Left kidney (tissue), 2 donors: ENCODE data around the gene TENT4B. TPM values are rescaled to one million over a fixed set of nuclear protein-coding genes. Genes with fewer than 3 reads are reported as not detected.
A peak's percentile ranks its signal among the peaks of the same experiment; 100 is the strongest.

ENCODE experiments used
- DNase-seq: peaks from one replicate; pipeline ENCODE4 v3.0.0-alpha.2; 2013
- polyA plus RNA-seq: library from polyadenylated mRNA; unstranded; fragments of 120-200 nt; gene quantifications from one replicate; pipeline ENCODE4 v1.2.1, GENCODE V29; 2013; ENCODE audit not compliant: insufficient read length

The TENT4B gene
- polyA plus RNA-seq, 1 donor = 16.8 TPM

GRCh38 chr16:50256604-50257003, 103.5 kb downstream of the TENT4B start:
- no peak for DNase-seq

- no peak for DNase-seq
Measured at GRCh38 chr16:50257876-50258275, 104.8 kb downstream of the TENT4B start.

GRCh38 chr16:50259334-50260205, 106.5 kb downstream of the TENT4B start:
- DNase-seq = no peak

- DNase-seq = no peak
Measured at GRCh38 chr16:50260206-50261159, 107.4 kb downstream of the TENT4B start.

- DNase-seq = no peak
Measured at GRCh38 chr16:50261160-50261706, 108.1 kb downstream of the TENT4B start.

- DNase-seq = no peak
Measured at GRCh38 chr16:50261707-50262235, 108.7 kb downstream of the TENT4B start.

GRCh38 chr16:50263060-50263909, 110.2 kb downstream of the TENT4B start:
- no peak for DNase-seq

- no peak for DNase-seq
Measured at GRCh38 chr16:50263940-50264929, 111.1 kb downstream of the TENT4B start.

GRCh38 chr16:50265260-50265659, 112.2 kb downstream of the TENT4B start:
- DNase-seq = no peak

GRCh38 chr16:50265716-50266336, 112.7 kb downstream of the TENT4B start:
- DNase-seq = no peak

- DNase-seq = peak; percentile 51
Measured at GRCh38 chr16:50266337-50267091, 113.4 kb downstream of the TENT4B start, which contains the start of gene ADCY7. TSS of gene ADCY7 (plus strand) at chr16:50266551. CDS start at chr16:50288180, 21,629 bp downstream.

- no peak for DNase-seq
Measured at GRCh38 chr16:50267151-50267631, 114.1 kb downstream of the TENT4B start.

GRCh38 chr16:50267651-50268050, 114.5 kb downstream of the TENT4B start:
- no peak for DNase-seq

- DNase-seq = no peak
Measured at GRCh38 chr16:50268352-50268751, 115.2 kb downstream of the TENT4B start.

- DNase-seq = no peak
Measured at GRCh38 chr16:50269061-50269705, 116.1 kb downstream of the TENT4B start.

GRCh38 chr16:50269769-50270509, 116.8 kb downstream of the TENT4B start:
- DNase-seq = no peak

GRCh38 chr16:50270510-50271147, 117.5 kb downstream of the TENT4B start:
- no peak for DNase-seq
